ENCODE results near the gene VNN1.

The VNN1 gene

DNA sequence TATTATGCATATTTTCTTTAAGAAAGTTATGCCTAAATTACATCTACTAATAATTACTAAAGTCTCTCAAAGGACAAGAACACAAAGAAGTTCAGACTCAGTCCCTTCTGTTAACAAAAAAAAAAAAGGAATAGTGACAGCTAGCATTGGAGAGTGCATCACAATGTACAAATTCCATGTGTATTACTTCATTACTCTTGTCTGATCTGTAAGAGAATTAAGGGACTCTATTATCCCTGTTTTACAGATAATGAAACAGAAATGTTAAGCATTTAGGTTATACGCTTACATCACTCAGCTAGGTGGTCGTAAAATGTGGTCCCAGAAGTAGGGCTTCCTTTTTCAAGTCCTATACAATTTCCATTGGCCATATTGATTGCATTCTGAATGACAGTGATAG is 17.2 kb upstream of the VNN1 start:
- Mint-ChIP-seq H3K4me1 (no peaks in the 10 kb centered on the region), H3K9me3 (no peaks in the 10 kb centered on the region), H3K4me3 (no peak overlapping the region)

DNA sequence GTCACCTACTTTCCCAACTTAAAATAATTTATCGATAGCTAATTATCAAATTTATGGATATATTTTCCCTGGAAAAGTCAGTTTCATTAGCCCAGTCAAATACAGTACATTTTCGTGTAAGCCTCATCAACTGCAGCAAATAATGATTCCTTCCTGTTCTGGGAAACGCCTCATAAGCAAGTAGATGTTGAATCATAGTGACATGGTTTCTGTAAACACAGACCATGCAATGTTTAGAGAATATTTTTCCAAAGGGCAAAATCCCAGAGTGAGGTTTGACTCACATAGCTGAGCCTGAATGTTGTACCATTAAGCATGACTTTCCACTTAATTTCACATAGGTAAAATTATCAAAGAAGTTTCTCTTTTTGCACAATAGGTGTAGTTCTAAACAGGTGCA is 16.7 kb upstream of the VNN1 start:
- Mint-ChIP-seq H3K4me3 (no peak overlapping the region), H3K27me3 (ENCODE audit: low read depth) (no peaks in the 10 kb centered on the region), H3K36me3 (ENCODE audit: low read depth) (no peaks in the 10 kb centered on the region), H3K9me3 (no peaks in the 10 kb centered on the region), H3K27ac (no peak overlapping the region), H3K4me1 (no peaks in the 10 kb centered on the region)
- TF ChIP-seq, protein P1, sequence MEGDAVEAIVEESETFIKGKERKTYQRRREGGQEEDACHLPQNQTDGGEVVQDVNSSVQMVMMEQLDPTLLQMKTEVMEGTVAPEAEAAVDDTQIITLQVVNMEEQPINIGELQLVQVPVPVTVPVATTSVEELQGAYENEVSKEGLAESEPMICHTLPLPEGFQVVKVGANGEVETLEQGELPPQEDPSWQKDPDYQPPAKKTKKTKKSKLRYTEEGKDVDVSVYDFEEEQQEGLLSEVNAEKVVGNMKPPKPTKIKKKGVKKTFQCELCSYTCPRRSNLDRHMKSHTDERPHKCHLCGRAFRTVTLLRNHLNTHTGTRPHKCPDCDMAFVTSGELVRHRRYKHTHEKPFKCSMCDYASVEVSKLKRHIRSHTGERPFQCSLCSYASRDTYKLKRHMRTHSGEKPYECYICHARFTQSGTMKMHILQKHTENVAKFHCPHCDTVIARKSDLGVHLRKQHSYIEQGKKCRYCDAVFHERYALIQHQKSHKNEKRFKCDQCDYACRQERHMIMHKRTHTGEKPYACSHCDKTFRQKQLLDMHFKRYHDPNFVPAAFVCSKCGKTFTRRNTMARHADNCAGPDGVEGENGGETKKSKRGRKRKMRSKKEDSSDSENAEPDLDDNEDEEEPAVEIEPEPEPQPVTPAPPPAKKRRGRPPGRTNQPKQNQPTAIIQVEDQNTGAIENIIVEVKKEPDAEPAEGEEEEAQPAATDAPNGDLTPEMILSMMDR (IDR thresholded peaks at IDR 0.05; ENCODE audit: unreplicated experiment in 3 of 3), result no peak

More for the DNA sequence above, 17.2 kb upstream of the VNN1 start:
- H3K27me3 Mint-ChIP-seq (ENCODE audit: low read depth), result no peaks in the 10 kb centered on the region
- no peaks in the 10 kb centered on the region for H3K36me3 Mint-ChIP-seq (ENCODE audit: low read depth)
- TF ChIP-seq, protein P1 (IDR thresholded peaks at IDR 0.05; ENCODE audit: unreplicated experiment in 3 of 3), result no peak
- no peak overlapping the region for H3K27ac Mint-ChIP-seq

DNA sequence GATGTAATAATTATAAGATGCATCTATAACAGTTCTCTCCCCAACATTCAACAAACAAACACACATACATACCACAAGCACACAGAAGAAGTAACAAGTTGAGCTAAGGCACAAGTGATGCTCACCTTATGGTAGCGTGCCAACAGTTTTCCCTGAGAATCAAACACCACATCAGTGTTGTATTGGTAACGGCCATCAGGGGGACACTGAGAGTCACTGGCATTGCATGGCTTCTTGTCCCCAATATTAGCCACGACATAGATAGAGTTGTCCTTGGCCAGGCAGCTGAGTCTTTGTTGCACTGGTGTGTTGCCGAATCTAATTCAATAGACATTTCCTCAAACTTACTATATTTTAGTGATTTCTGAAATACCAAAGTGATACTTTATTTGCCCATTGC is 14.8 kb upstream of the VNN1 start:
- H3K36me3 Mint-ChIP-seq (ENCODE audit: low read depth), result no peaks in the 10 kb centered on the region
- TF ChIP-seq, protein P1 (IDR thresholded peaks at IDR 0.05; ENCODE audit: unreplicated experiment in 3 of 3), result no peak
- H3K9me3 Mint-ChIP-seq, result no peaks in the 10 kb centered on the region
- no peaks in the 10 kb centered on the region for H3K4me1 Mint-ChIP-seq
- H3K27me3 Mint-ChIP-seq (ENCODE audit: low read depth), result no peaks in the 10 kb centered on the region
- H3K4me3 Mint-ChIP-seq, result no peak overlapping the region
- H3K27ac Mint-ChIP-seq, result no peak overlapping the region

DNA sequence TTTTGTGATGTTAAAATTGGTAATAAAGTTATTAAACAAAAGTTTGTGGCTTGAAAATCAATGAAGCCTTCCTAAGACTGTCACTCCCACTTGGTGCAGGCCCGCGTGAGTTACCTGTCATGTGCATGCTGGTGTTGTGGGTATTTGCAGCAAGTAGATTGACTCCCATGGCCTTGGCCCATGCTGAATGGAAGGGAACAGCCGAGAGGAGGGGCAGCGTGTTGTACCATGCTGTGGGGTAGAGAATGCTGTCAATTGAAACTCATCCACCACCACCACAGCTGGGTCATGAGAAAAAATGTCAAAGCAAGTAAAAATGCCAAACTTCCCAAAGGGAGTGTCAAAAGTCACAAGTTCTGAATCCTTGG is 12.7 kb upstream of the VNN1 start:
- Mint-ChIP-seq H3K4me3 (no peak overlapping the region), H3K4me1 (no peaks in the 10 kb centered on the region), H3K36me3 (ENCODE audit: low read depth) (no peaks in the 10 kb centered on the region), H3K9me3 (no peaks in the 10 kb centered on the region), H3K27me3 (ENCODE audit: low read depth) (no peaks in the 10 kb centered on the region), H3K27ac (no peak overlapping the region)
- TF ChIP-seq, protein P1 (IDR thresholded peaks at IDR 0.05; ENCODE audit: unreplicated experiment in 3 of 3), result no peak

DNA sequence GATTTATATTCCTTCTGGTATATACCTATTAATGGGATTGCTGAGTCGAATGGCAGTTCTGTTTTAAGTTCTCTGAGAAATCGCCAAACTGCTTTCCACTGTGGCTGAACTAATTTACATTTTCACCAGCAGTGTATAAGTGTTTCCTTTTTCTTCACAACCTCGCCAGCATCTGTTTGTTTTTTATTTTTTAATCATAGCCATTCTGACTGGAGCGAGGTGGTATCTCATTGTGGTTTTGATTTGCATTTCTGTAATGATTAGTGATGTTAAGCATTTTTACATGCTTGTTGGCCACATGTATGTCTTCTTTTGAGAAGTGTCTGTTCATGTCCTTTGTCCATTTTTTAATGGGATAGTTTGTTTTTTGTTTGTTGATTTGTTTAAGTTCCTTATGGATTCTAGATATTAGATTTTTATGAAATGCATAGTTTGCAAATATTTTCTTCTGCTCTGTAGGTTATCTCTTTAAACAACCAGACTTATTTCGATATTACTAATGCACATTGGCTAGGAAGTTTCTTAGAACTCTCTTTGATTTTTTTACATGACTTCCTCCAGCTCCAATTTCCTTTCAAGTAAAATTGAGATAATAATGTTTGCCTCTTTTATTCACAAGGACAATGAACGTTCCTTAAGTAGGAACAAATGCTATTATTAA is 12.2 kb upstream of the VNN1 start:
- H3K4me1 Mint-ChIP-seq, result no peaks in the 10 kb centered on the region
- H3K36me3 Mint-ChIP-seq (ENCODE audit: low read depth), result no peaks in the 10 kb centered on the region
- H3K4me3 Mint-ChIP-seq, result no peak overlapping the region
- H3K9me3 Mint-ChIP-seq, result no peaks in the 10 kb centered on the region
- H3K27me3 Mint-ChIP-seq (ENCODE audit: low read depth), result no peaks in the 10 kb centered on the region
- TF ChIP-seq, protein P1 (IDR thresholded peaks at IDR 0.05; ENCODE audit: unreplicated experiment in 3 of 3), result no peak
- no peak overlapping the region for H3K27ac Mint-ChIP-seq

DNA sequence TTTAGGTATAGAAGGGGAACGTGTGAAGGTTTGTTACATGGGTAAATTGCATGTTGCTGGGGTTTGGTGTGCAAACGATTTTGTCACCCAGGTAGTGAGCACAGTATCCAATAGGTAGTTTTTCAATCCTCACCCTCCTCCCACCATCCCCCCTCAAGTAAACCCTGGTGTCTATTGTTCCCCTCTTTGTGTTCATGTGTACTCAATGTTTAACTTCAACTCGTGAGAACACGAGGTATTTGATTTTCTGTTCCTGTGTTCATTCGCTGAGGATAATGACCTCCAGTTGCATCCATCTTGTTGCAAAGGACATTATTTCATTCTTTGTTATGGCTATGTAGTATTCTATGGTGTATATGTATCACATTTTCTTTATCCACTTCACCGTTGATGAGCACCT is 11.6 kb upstream of the VNN1 start:
- TF ChIP-seq, protein P1 (IDR thresholded peaks at IDR 0.05; ENCODE audit: unreplicated experiment in 3 of 3), result no peak
- Mint-ChIP-seq H3K9me3 (no peaks in the 10 kb centered on the region), H3K36me3 (ENCODE audit: low read depth) (no peaks in the 10 kb centered on the region), H3K4me3 (no peak overlapping the region), H3K27ac (no peak overlapping the region), H3K4me1 (no peaks in the 10 kb centered on the region), H3K27me3 (ENCODE audit: low read depth) (no peaks in the 10 kb centered on the region)

Data from nephron (organoid).